ENCODE data around the gene APEH.

The APEH gene

DNA sequence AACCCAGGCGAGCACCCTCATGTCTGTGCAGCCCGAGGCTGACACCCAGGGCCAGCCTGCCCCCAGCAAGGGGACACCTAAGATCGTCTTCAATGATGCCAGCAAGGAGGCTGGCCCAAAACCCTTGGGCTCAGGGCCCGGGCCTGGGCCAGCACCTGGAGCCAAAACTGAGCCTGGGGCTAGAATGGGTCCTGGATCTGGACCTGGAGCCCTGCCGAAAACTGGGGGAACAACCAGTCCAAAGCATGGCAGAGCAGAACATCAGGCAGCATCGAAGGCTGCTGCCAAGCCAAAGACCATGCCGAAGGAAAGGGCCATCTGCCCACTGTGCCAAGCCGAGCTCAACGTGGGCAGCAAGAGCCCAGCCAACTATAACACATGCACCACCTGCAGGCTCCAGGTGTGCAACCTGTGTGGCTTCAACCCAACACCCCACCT, 31.4 kb upstream of the APEH start:
- Histone ChIP-seq H3K79me2 (ENCODE audit: insufficient read depth, low read length) (no peaks in the 10 kb centered on the region), H3K9ac (ENCODE audit: low read length) (no peak overlapping the region), H3K4me2 (ENCODE audit: low read length) (no peak overlapping the region), H3K36me3 (ENCODE audit: insufficient read depth, low read length) (no peaks in the 10 kb centered on the region), H3K27me3 (ENCODE audit: insufficient read depth, low read length) (0 out of 2 replicates have a peak, but pooled peaks cover 3% of the 10 kb centered on the region), H3F3A (ENCODE audit: insufficient read depth, low read length) (no peaks in the 10 kb centered on the region), H3K9me2 (ENCODE audit: low read depth, low read length) (no peaks in the 10 kb centered on the region), H3K4me1 (ENCODE audit: insufficient read depth, low read length, severe bottlenecking) (no peaks in the 10 kb centered on the region), H3K9me3 (ENCODE audit: low read length) (no peaks in the 10 kb centered on the region), H3K27ac (ENCODE audit: low read depth, low read length, poor library complexity, severe bottlenecking) (no peak overlapping the region), H4K20me1 (ENCODE audit: insufficient read depth, low read length) (no peaks in the 10 kb centered on the region), H2AFZ (ENCODE audit: low read length) (no peak overlapping the region), H3K4me3 (ENCODE audit: low read depth, low read length, poor library complexity, severe bottlenecking) (no peak overlapping the region)
- TF ChIP-seq EZH2 (IDR thresholded peaks at IDR 0.05; ENCODE audit: borderline replicate concordance, low read length), result no peak
- TF ChIP-seq, protein P1, sequence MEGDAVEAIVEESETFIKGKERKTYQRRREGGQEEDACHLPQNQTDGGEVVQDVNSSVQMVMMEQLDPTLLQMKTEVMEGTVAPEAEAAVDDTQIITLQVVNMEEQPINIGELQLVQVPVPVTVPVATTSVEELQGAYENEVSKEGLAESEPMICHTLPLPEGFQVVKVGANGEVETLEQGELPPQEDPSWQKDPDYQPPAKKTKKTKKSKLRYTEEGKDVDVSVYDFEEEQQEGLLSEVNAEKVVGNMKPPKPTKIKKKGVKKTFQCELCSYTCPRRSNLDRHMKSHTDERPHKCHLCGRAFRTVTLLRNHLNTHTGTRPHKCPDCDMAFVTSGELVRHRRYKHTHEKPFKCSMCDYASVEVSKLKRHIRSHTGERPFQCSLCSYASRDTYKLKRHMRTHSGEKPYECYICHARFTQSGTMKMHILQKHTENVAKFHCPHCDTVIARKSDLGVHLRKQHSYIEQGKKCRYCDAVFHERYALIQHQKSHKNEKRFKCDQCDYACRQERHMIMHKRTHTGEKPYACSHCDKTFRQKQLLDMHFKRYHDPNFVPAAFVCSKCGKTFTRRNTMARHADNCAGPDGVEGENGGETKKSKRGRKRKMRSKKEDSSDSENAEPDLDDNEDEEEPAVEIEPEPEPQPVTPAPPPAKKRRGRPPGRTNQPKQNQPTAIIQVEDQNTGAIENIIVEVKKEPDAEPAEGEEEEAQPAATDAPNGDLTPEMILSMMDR (IDR thresholded peaks at IDR 0.05; ENCODE audit: low read length), result no peak

- H3K36me3 ChIP-seq (ENCODE audit: insufficient read depth, low read length), result no peaks in the 10 kb centered on the region
- no peak overlapping the region for H2AFZ ChIP-seq (ENCODE audit: low read length)
- no peaks in the 10 kb centered on the region for H3F3A ChIP-seq (ENCODE audit: insufficient read depth, low read length)
- H3K4me3 ChIP-seq (ENCODE audit: low read depth, low read length, poor library complexity, severe bottlenecking), result no peak overlapping the region
- H3K9me3 ChIP-seq (ENCODE audit: low read length), result no peaks in the 10 kb centered on the region
- H3K9me2 ChIP-seq (ENCODE audit: low read depth, low read length), result no peaks in the 10 kb centered on the region
- H3K27ac ChIP-seq (ENCODE audit: low read depth, low read length, poor library complexity, severe bottlenecking), result no peak overlapping the region
- H3K4me1 ChIP-seq (ENCODE audit: insufficient read depth, low read length, severe bottlenecking), result no peaks in the 10 kb centered on the region
- no peaks in the 10 kb centered on the region for H3K79me2 ChIP-seq (ENCODE audit: insufficient read depth, low read length)
- peaks cover 6% of the 10 kb centered on the region; the same call in 1 of the 2 replicates for H3K27me3 ChIP-seq (ENCODE audit: insufficient read depth, low read length)
- H3K4me2 ChIP-seq (ENCODE audit: low read length), result no peak overlapping the region
- H3K9ac ChIP-seq (ENCODE audit: low read length), result no peak overlapping the region
- TF ChIP-seq, protein P1 (IDR thresholded peaks at IDR 0.05; ENCODE audit: low read length), result no peak
- no peak for TF ChIP-seq EZH2 (IDR thresholded peaks at IDR 0.05; ENCODE audit: borderline replicate concordance, low read length)
- no peaks in the 10 kb centered on the region for H4K20me1 ChIP-seq (ENCODE audit: insufficient read depth, low read length)
Observed at GRCh38 chr3:49644684-49645083, 29.5 kb upstream of the APEH start.

DNA sequence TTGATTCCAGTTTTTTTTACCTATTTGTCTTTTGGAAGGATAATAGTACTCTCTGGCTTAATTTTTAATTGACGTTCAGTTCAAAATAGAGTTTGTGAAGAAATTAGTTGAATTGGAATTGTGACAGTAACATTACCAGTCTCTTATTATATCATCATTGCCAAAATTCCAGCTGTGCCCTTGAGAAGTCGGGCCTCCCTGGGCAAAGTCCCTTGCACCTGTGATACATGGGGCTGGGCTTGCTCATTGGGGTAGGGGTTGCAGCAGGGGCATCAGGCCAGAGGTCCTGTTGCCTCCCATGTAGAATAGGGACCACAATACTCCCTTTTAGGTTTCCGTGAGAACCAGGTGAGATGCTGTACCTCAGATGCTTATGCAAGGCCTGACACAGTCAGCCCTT, 27.9 kb upstream of the APEH start:
- H3K9me3 ChIP-seq (ENCODE audit: low read length), result no peaks in the 10 kb centered on the region
- no peaks in the 10 kb centered on the region for H3K4me1 ChIP-seq (ENCODE audit: insufficient read depth, low read length, severe bottlenecking)
- no peak overlapping the region for H2AFZ ChIP-seq (ENCODE audit: low read length)
- no peaks in the 10 kb centered on the region for H3K9me2 ChIP-seq (ENCODE audit: low read depth, low read length)
- no peak overlapping the region for H3K4me2 ChIP-seq (ENCODE audit: low read length)
- H3K4me3 ChIP-seq (ENCODE audit: low read depth, low read length, poor library complexity, severe bottlenecking), result no peak overlapping the region
- H4K20me1 ChIP-seq (ENCODE audit: insufficient read depth, low read length), result no peaks in the 10 kb centered on the region
- H3K79me2 ChIP-seq (ENCODE audit: insufficient read depth, low read length), result no peaks in the 10 kb centered on the region
- H3K27ac ChIP-seq (ENCODE audit: low read depth, low read length, poor library complexity, severe bottlenecking), result no peak overlapping the region
- TF ChIP-seq, protein P1 (IDR thresholded peaks at IDR 0.05; ENCODE audit: low read length), result no peak
- TF ChIP-seq EZH2 (IDR thresholded peaks at IDR 0.05; ENCODE audit: borderline replicate concordance, low read length), result no peak
- H3F3A ChIP-seq (ENCODE audit: insufficient read depth, low read length), result no peaks in the 10 kb centered on the region
- H3K9ac ChIP-seq (ENCODE audit: low read length), result no peak overlapping the region
- H3K36me3 ChIP-seq (ENCODE audit: insufficient read depth, low read length), result no peaks in the 10 kb centered on the region
- H3K27me3 ChIP-seq (ENCODE audit: insufficient read depth, low read length), result peaks cover 6% of the 10 kb centered on the region; the same call in 1 of the 2 replicates

Measured in OCI-LY1 (cell line).